SU-DHL-6 (cell line): Measurements from ENCODE around the gene RPH3AL.

Experiments used
- H2AFZ ChIP-seq: fragments of 200-600 bp; sonication (generic); 2 replicates; pipeline ENCODE4 v1.6.1; 2014; ENCODE audit warnings: low read depth, mild to moderate bottlenecking, moderate library complexity, mixed read lengths, antibody characterized with exemption, low read length; ENCODE audit not compliant: severe bottlenecking
- H3F3A ChIP-seq: fragments of 200-600 bp; shearing (Covaris generic); 2 replicates; pipeline ENCODE4 v1.6.0; 2016; ENCODE audit warnings: antibody characterized with exemption, mild to moderate bottlenecking; ENCODE audit not compliant: insufficient read depth
- H3K27ac ChIP-seq: fragments of 200-600 bp; sonication (generic); 2 replicates; pipeline ENCODE4 v1.5.1; 2016; ENCODE audit warnings: low read depth, mild to moderate bottlenecking, low read length, moderate library complexity, mixed read lengths
- H3K27me3 ChIP-seq: fragments of 200-600 bp; sonication (generic), shearing (Covaris generic); 2 replicates; pipeline ENCODE4 v1.6.0; 2014; ENCODE audit warnings: mild to moderate bottlenecking, low read length
- H3K36me3 ChIP-seq: fragments of 200-600 bp; sonication (generic); 2 replicates; pipeline ENCODE4 v1.6.1; 2014; ENCODE audit warnings: mild to moderate bottlenecking, low read length, mixed read lengths
- H3K4me2 ChIP-seq: fragments of 300-600, 200-600 bp; shearing (Covaris generic), sonication (generic); 2 replicates; pipeline ENCODE4 v1.6.0; 2014; ENCODE audit warnings: low read length, low read depth, mild to moderate bottlenecking; ENCODE audit not compliant: poor library complexity, severe bottlenecking
- H3K4me3 ChIP-seq: fragments of 200-600 bp; sonication (generic); 2 replicates; pipeline ENCODE4 v1.5.1; 2014; ENCODE audit warnings: antibody characterized with exemption, low read length, mild to moderate bottlenecking, mixed read lengths; ENCODE audit not compliant: insufficient read depth, poor library complexity, severe bottlenecking
- H3K79me2 ChIP-seq: fragments of 200-600 bp; sonication (generic); 2 replicates; pipeline ENCODE4 v1.6.1; 2014; ENCODE audit warnings: mild to moderate bottlenecking, low read length, moderate library complexity; ENCODE audit not compliant: insufficient read depth
- H3K9ac ChIP-seq: fragments of 200-600 bp; sonication (generic); 2 replicates; pipeline ENCODE4 v1.7.0; 2014; ENCODE audit warnings: mild to moderate bottlenecking, low read length
- H3K9me2 ChIP-seq: fragments of 200-600 bp; sonication (generic); replicated peaks from 2 replicates; pipeline ENCODE4 v1.6.1; 2014; ENCODE audit warnings: low read length; ENCODE audit not compliant: insufficient read depth
- H3K9me3 ChIP-seq: fragments of 200-600 bp; sonication (generic); 2 replicates; pipeline ENCODE4 v1.6.1; 2014; ENCODE audit warnings: low read length, mixed read lengths; ENCODE audit not compliant: insufficient read depth
- H4K20me1 ChIP-seq: fragments of 200-600 bp; sonication (generic); 2 replicates; pipeline ENCODE4 v1.6.1; 2014; ENCODE audit warnings: low read depth, mild to moderate bottlenecking, antibody characterized with exemption, low read length, moderate library complexity, mixed read lengths
- EZH2phosphoT487 ChIP-seq: fragments of 200-600 bp; sonication (generic), shearing (Covaris generic); conservative IDR thresholded peaks from 2 replicates; pipeline ENCODE4 v1.6.1; 2018; ENCODE audit warnings: mild to moderate bottlenecking, antibody characterized with exemption, low read length, moderate library complexity, mixed read lengths
- TF ChIP-seq, protein P1 (sequence below): fragments of 200-600 bp; sonication (generic); IDR thresholded peaks from one replicate; pipeline ENCODE4 v1.5.1; 2017; ENCODE audit warnings: antibody characterized with exemption, mild to moderate bottlenecking, low read length, moderate library complexity; ENCODE audit not compliant: insufficient read depth, poor library complexity, severe bottlenecking

Gene RPH3AL

GRCh38 chr17:395974-396373 lies 43.4 kb upstream of the RPH3AL start:
- Histone ChIP-seq H3K4me3 (no peak overlapping the region), H3K4me2 (no peak overlapping the region), H3K9me2 (no peaks in the 10 kb centered on the region), H2AFZ (no peak overlapping the region), H3K27ac (no peak overlapping the region), H4K20me1 (no peaks in the 10 kb centered on the region), H3K79me2 (no peaks in the 10 kb centered on the region), H3K36me3 (no peaks in the 10 kb centered on the region), H3K9me3 (no peaks in the 10 kb centered on the region), H3K9ac (no peak overlapping the region), H3K27me3 (no peaks in the 10 kb centered on the region), H3F3A (no peaks in the 10 kb centered on the region)
- TF ChIP-seq, protein P1, sequence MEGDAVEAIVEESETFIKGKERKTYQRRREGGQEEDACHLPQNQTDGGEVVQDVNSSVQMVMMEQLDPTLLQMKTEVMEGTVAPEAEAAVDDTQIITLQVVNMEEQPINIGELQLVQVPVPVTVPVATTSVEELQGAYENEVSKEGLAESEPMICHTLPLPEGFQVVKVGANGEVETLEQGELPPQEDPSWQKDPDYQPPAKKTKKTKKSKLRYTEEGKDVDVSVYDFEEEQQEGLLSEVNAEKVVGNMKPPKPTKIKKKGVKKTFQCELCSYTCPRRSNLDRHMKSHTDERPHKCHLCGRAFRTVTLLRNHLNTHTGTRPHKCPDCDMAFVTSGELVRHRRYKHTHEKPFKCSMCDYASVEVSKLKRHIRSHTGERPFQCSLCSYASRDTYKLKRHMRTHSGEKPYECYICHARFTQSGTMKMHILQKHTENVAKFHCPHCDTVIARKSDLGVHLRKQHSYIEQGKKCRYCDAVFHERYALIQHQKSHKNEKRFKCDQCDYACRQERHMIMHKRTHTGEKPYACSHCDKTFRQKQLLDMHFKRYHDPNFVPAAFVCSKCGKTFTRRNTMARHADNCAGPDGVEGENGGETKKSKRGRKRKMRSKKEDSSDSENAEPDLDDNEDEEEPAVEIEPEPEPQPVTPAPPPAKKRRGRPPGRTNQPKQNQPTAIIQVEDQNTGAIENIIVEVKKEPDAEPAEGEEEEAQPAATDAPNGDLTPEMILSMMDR = no peak
- TF ChIP-seq EZH2phosphoT487 = no peak

- Histone ChIP-seq H3K36me3 (no peaks in the 10 kb centered on the region), H4K20me1 (no peaks in the 10 kb centered on the region), H3K9ac (no peak overlapping the region), H2AFZ (no peak overlapping the region), H3K27me3 (no peaks in the 10 kb centered on the region), H3K79me2 (no peaks in the 10 kb centered on the region), H3K4me3 (no peak overlapping the region), H3F3A (no peaks in the 10 kb centered on the region), H3K4me2 (no peak overlapping the region), H3K9me2 (no peaks in the 10 kb centered on the region), H3K27ac (no peak overlapping the region), H3K9me3 (no peaks in the 10 kb centered on the region)
- no peak for TF ChIP-seq EZH2phosphoT487
- TF ChIP-seq, protein P1 = no peak
Measured at GRCh38 chr17:395179-395578, 42.6 kb upstream of the RPH3AL start.

GRCh38 chr17:394718-395095 lies 42.1 kb upstream of the RPH3AL start:
- H4K20me1 ChIP-seq = no peaks in the 10 kb centered on the region
- H3K27ac ChIP-seq = no peak overlapping the region
- no peak overlapping the region for H3K9ac ChIP-seq
- no peak overlapping the region for H2AFZ ChIP-seq
- H3F3A ChIP-seq = no peaks in the 10 kb centered on the region
- H3K9me2 ChIP-seq = no peaks in the 10 kb centered on the region
- no peaks in the 10 kb centered on the region for H3K79me2 ChIP-seq
- no peak overlapping the region for H3K4me2 ChIP-seq
- H3K36me3 ChIP-seq = no peaks in the 10 kb centered on the region
- no peaks in the 10 kb centered on the region for H3K27me3 ChIP-seq
- H3K9me3 ChIP-seq = no peaks in the 10 kb centered on the region
- TF ChIP-seq, protein P1 = no peak
- TF ChIP-seq EZH2phosphoT487 = no peak
- no peak overlapping the region for H3K4me3 ChIP-seq
